GM10266 (cell line): ENCODE data around the gene C14orf180.

ENCODE experiments used
- DNase-seq: peaks from one replicate; pipeline ENCODE4 v3.0.0; 2012; ENCODE audit errors: extremely low spot score
- TF ChIP-seq, protein P1 (sequence below): IDR thresholded peaks from 2 replicates; pipeline ENCODE4 v1.5.1; 2012; ENCODE audit warnings: mild to moderate bottlenecking, low read depth; ENCODE audit not compliant: control insufficient read depth, insufficient read depth; ENCODE audit errors: missing control alignments

C14orf180 gene

DNA sequence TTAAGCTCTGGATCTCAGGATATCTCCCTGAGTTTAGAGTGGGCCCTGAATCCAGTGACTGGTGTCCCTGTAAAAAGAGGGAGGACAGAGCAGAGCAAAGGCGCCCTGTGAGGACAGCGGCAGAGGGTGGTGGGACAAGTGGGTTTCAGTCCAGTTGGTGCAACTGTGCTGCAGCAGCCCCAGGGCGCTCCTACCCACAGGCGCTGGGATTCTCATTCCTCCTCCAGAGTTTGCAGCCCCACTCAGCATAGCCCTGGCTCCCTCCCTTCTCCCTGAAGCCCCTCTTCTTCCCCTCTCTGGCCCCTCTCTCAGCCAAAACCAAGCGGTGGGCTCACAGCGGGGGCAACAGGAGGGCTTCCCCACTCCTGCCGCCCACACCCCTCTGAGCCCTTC is 23.4 kb downstream of the C14orf180 start:
- TF ChIP-seq, protein P1, sequence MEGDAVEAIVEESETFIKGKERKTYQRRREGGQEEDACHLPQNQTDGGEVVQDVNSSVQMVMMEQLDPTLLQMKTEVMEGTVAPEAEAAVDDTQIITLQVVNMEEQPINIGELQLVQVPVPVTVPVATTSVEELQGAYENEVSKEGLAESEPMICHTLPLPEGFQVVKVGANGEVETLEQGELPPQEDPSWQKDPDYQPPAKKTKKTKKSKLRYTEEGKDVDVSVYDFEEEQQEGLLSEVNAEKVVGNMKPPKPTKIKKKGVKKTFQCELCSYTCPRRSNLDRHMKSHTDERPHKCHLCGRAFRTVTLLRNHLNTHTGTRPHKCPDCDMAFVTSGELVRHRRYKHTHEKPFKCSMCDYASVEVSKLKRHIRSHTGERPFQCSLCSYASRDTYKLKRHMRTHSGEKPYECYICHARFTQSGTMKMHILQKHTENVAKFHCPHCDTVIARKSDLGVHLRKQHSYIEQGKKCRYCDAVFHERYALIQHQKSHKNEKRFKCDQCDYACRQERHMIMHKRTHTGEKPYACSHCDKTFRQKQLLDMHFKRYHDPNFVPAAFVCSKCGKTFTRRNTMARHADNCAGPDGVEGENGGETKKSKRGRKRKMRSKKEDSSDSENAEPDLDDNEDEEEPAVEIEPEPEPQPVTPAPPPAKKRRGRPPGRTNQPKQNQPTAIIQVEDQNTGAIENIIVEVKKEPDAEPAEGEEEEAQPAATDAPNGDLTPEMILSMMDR: no peak
- DNase-seq: no peak

DNA sequence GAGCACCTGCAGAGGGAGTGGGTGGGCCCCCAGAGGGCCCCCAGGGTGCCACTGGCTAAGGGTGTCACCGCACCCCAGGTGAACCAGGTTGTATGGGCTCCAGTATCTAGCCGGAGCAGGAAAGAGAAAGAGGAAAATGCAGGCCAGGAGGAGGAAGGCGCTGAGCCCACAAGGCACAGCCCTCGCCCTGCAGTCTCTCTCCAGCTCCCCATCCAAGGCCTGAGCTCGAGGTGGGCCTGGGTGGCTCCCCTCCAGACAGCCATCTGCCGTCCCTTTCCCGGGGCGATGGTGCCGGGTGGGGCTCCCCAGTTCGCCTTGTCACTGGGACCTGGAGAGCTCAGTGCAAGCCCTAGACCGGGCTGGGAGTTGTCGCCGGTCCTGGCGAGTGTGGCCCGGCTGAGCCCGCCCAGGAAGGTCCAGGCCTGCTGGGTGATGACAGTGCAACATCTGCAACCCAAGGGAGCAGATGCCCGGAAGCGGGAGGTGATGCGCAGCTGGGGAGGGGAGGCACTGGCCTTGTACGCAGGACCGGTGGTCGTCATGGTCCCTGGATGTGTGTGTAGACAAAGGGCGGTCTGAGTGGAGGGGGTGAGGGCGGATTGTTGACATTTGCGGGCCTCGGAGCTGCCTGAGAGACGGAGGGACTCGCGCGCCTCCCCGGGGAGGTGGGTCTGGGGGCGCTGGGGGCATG is 24.3 kb downstream of the C14orf180 start:
- DNase-seq: no peak
- TF ChIP-seq, protein P1: no peak

DNA sequence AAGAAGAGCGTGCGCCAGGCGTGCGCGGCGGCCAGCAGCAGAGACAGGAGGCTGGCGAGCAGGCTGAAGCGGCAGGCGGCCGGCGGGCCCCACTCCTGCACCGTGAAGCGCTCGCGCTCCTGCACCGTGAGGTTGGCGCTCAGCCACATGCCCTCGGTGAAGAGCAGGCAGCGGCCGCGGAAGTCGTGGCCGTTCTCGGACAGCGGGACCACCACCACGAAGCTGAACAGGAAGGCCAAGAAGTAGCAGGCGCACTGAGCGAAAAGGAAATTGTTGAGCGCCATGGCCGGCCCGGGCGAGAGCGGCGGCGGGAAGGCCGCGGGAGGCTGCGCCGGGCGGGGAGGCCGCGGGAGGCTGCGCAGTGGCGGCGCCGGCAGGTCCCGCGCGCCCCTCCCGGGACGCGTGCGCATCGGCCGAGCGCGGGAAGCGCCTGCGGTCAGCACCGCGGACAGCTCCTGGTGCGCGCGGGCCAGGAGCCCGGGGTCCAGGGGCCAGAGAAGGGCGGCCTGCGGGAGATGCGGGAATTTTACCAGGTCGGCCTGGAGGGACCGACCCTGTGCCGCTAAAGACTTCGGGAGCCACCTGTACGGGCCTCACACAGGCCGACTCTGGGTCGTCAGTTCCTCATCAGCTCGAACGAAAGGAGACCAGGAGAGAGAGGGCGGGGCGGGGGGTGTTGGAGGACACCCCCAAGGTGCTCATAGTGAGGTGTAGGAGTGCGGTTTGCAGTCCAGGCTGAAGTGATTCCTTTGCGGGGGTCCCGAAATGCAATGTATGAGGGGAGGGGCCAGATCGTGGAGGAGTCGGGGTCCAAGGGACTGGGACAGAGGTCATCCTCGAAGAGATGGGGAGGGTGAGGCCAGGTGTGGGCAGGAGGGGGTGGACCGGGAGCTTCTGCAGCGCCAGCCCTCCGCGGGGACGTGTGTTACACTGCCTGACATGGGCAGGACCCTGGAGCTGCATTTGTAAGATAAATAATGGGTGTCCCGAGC is 25.2 kb downstream of the C14orf180 start, which contains the start of gene TMEM179:
TMEM179 (minus strand) TSS at position 315 of the 992 bp plus-strand sequence; CDS start at position 284, 31 bp downstream.
- TF ChIP-seq, protein P1: no peak
- no peak for DNase-seq

GRCh38 chr14:104609666-104610065 is 30.1 kb downstream of the C14orf180 start:
- TF ChIP-seq, protein P1: no peak
- no peak for DNase-seq

- DNase-seq: no peak
- TF ChIP-seq, protein P1: no peak
These were observed 31.3 kb downstream of the C14orf180 start for GRCh38 chr14:104610749-104611310.

DNA sequence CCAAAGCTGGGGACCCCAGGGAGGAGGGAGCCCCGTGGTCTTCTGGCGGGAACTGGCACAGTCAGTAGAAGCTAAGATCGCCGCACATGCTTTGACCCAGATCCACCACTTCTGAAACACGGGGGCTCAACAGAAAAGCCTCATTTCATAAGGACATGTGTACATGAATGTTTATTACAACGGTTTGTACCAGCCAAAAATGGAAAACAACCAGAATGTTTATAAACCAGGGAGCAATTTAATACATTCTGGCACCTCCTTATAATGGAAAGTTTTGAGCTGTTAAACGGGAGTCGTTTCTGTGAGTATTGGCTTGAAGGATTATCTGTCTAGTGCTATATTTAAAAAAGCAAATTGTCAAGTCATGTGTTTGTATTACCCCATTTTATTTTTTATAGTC is 32.3 kb downstream of the C14orf180 start:
- TF ChIP-seq, protein P1: no peak
- DNase-seq: no peak
